Stomach (tissue), 9 donors: Measurements from ENCODE around the gene GPBAR1. TPM values are rescaled to one million over a fixed set of nuclear protein-coding genes. Genes with fewer than 3 reads are reported as not detected.
"Not testable (repeated sequence)": the region's sequence is repeated elsewhere in the genome, so short reads cannot be mapped to it uniquely, and the experiment has no call there.

Experiments
- DNase-seq, 2 donors: peaks; one replicate each; pipeline versions ENCODE4 v3.0.0 to v3.0.0-alpha.2; 2013 to 2019
- H3K27ac ChIP-seq, 5 donors: fragments of 200-600 bp in 4 of 5; sonication (generic) in 4 of 5; one replicate each; pipeline ENCODE4 v1.5.1; 2013 to 2019; ENCODE audit warnings: mild to moderate bottlenecking in 1 of 5, moderate library complexity in 1 of 5
- H3K27me3 ChIP-seq, 3 donors: fragments of 200-600 bp; sonication (generic); one replicate each; pipeline ENCODE4 v1.5.1; 2017 to 2019; ENCODE audit warnings: mixed run types in 1 of 3
- H3K36me3 ChIP-seq, 4 donors: fragments of 200-600 bp; sonication (generic); 1 replicate in 3 of 4; 2 replicates in 1 of 4; pipeline ENCODE4 v1.5.1; 2016 to 2019
- H3K4me1 ChIP-seq, 4 donors: fragments of 200-600 bp; sonication (generic); one replicate each; pipeline ENCODE4 v1.5.1; 2016 to 2019
- H3K4me3 ChIP-seq, 4 donors: fragments of 200-600 bp; sonication (generic) in 3 of 4; one replicate each; pipeline ENCODE4 v1.5.1; 2016 to 2019; ENCODE audit warnings: mild to moderate bottlenecking in 1 of 4
- H3K9me3 ChIP-seq, 4 donors: fragments of 200-600 bp; sonication (generic); one replicate each; pipeline ENCODE4 v1.5.1; 2016 to 2019
- EP300 ChIP-seq: sonication (generic); formaldehyde crosslinking; IDR thresholded peaks from one replicate; pipeline ENCODE4 v1.6.1; 2017; ENCODE audit warnings: antibody characterized with exemption
- POLR2A ChIP-seq, 4 donors: fragments of 450-650 bp; IDR thresholded peaks; one replicate each; pipeline ENCODE4 v1.6.1; 2016; ENCODE audit warnings: antibody characterized with exemption in 4 of 4, control low read depth in 2 of 4, mild to moderate bottlenecking in 1 of 4, moderate library complexity in 1 of 4
- POLR2AphosphoS5 ChIP-seq, 3 donors: sonication (generic); formaldehyde crosslinking; IDR thresholded peaks; one replicate each; pipeline ENCODE4 v1.6.1; 2016; ENCODE audit warnings: antibody characterized with exemption in 3 of 3
- WGBS, 5 donors: extraction: QIAGEN DNeasy Blood & Tissue Kit in 3 of 5; methylation state at CpG; one replicate each; pipeline versions ENCODE4 v1.1.5 to v1.1.7; 2013 to 2018; 5-methylcytosine and 5-hydroxymethylcytosine counted together
- intact Hi-C: fragments of 100-400 bp; cut with DNase I; formaldehyde crosslinking; loops from one replicate; pipeline ENCODE4 v1.15.1; 2023; ENCODE audit warnings: low total_unique reads
- polyA plus RNA-seq, 3 donors: library from polyadenylated mRNA; stranded (reverse); fragments of 200-250 nt; gene quantifications; one replicate each; pipeline ENCODE4 v1.2.3, GENCODE V29; 2013
- total RNA-seq, 5 donors: library from RNA; depleted of rRNA; stranded (reverse); fragments of >200 nt; gene quantifications; one replicate each; pipeline versions ENCODE4 v1.1.0 to v1.2.3, GENCODE V29; 2014 to 2016
- TF ChIP-seq, protein P1 (sequence below), 7 experiments: fragments of 450-650 bp in 4 of 7; fragments of 200-600 bp in 3 of 7; sonication (generic) in 3 of 7; IDR thresholded peaks; one replicate each; pipeline ENCODE4 v1.5.1; 2016 to 2019; ENCODE audit warnings: antibody characterized with exemption in 7 of 7, control low read depth in 2 of 7, mild to moderate bottlenecking in 1 of 7
- donor health status: healthy with polysubstance abuse.
- donor health status: Bipolar disorder and iron deficiency.
- donor health status: healthy.

Gene GPBAR1
- total and polyA plus RNA-seq, 8 donors, result 0.45 to 4.8 (median 2.2) TPM

DNA sequence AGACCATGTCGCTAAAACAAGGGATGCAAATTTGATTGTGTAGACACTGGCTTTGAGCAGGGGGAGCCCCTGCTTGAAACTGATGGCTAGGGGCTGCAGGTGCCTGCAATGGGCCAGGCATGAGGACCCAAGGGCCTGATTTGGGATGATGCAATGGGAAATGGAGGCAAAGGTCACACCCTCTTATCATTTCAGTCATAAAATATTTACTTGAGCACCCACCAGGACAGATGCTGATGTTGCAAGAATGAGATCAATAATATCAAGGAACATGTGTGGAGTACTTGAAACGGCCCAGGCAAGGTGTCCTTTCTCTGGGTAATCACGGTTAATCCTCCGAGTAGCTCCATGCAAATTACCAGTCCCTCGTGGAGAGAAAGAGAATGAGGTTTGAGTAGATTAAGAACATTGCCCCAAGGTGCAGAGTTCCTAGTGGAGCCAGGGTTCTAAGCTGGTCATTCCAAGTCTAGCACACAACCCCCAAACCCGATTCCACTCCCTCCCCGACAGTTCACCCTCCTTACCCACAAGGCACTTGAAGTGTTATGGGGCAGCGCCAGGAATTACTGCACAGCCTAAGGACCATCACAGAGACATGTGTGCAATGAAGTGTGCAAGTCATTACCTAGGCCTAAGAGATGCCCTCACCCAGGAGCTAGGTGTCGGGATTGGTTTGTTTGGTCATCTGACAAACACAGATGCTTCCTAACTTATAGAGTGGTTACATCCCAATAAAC is 45.5 kb downstream of the GPBAR1 start:
- TF ChIP-seq POLR2AphosphoS5 (IDR thresholded peaks at IDR 0.05) (no peak), EP300 (no peak), POLR2A (IDR thresholded peaks at IDR 0.05) (no peak)
- TF ChIP-seq, protein P1, sequence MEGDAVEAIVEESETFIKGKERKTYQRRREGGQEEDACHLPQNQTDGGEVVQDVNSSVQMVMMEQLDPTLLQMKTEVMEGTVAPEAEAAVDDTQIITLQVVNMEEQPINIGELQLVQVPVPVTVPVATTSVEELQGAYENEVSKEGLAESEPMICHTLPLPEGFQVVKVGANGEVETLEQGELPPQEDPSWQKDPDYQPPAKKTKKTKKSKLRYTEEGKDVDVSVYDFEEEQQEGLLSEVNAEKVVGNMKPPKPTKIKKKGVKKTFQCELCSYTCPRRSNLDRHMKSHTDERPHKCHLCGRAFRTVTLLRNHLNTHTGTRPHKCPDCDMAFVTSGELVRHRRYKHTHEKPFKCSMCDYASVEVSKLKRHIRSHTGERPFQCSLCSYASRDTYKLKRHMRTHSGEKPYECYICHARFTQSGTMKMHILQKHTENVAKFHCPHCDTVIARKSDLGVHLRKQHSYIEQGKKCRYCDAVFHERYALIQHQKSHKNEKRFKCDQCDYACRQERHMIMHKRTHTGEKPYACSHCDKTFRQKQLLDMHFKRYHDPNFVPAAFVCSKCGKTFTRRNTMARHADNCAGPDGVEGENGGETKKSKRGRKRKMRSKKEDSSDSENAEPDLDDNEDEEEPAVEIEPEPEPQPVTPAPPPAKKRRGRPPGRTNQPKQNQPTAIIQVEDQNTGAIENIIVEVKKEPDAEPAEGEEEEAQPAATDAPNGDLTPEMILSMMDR (IDR thresholded peaks at IDR 0.05), result no peak
- DNase-seq, result no peak
- no peaks in the 10 kb centered on the region for H3K9me3 ChIP-seq
- no peak overlapping the region for H3K4me3 ChIP-seq
- WGBS, 5 donors, result 79 to 89% (median 84%) methylated on average over 9 of the region's 9 CpGs
- H3K36me3 ChIP-seq, result no peaks in the 10 kb centered on the region
- no peak overlapping the region for H3K27ac ChIP-seq
- H3K27me3 ChIP-seq, result no peaks in the 10 kb centered on the region
- intact Hi-C loops, result loop anchor here (10.0 kb wide), 1 partner anchor 88 kb away; the partner anchor contains the start of gene CTDSP1
- peaks cover 0 to 21% (median 11%) of the 10 kb centered on the region in 4 donors for H3K4me1 ChIP-seq

DNA sequence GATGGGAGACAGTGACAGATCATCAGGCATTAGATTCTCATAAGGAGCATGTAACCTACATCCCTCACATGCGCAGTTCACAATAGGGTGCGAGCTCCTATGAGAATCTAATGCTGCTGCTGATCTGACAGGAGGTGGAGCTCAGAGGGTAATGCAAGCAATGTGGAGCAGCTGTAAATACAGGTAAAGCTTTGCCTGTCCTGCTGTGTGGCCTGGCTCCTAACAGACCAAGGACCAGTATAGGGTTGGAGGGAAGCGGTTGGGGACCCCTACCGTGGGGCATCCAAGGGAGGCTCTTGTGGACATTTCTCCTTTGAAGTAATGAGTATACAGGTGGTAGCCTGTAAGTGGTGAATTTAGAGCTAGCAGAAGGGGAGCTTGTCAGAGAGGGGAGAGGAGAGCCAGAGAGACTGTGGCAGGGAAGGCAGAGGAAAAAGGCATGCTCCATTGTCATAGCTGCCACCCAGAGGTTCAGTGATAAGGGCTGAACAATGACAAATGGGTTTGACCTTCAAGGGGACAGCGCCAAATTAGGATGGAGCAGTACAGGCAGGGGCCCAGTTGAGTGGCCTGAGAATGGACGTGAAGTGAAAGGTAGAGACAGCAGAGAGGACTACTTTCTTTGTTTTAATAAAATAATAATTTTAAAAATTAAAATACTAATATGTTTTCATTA is 46.7 kb downstream of the GPBAR1 start:
- 68 to 83% (median 79%) methylated on average over 6 of the region's 6 CpGs for WGBS, 5 donors
- Histone ChIP-seq H3K4me3 (no peak overlapping the region), H3K36me3 (no peaks in the 10 kb centered on the region), H3K4me1 (peaks cover 0 to 25% (median 10%) of the 10 kb centered on the region in 4 donors), H3K27me3 (no peaks in the 10 kb centered on the region), H3K27ac (no peak overlapping the region), H3K9me3 (no peaks in the 10 kb centered on the region)
- DNase-seq, result peak in 1 of 2 donors; percentile 22
- TF ChIP-seq POLR2AphosphoS5 (IDR thresholded peaks at IDR 0.05) (no peak), EP300 (no peak), POLR2A (IDR thresholded peaks at IDR 0.05) (no peak)
- TF ChIP-seq, protein P1 (IDR thresholded peaks at IDR 0.05), result no peak
- intact Hi-C loops, result loop anchor here (10.0 kb wide), 1 partner anchor 87 kb away; the partner anchor contains the start of gene CTDSP1

DNA sequence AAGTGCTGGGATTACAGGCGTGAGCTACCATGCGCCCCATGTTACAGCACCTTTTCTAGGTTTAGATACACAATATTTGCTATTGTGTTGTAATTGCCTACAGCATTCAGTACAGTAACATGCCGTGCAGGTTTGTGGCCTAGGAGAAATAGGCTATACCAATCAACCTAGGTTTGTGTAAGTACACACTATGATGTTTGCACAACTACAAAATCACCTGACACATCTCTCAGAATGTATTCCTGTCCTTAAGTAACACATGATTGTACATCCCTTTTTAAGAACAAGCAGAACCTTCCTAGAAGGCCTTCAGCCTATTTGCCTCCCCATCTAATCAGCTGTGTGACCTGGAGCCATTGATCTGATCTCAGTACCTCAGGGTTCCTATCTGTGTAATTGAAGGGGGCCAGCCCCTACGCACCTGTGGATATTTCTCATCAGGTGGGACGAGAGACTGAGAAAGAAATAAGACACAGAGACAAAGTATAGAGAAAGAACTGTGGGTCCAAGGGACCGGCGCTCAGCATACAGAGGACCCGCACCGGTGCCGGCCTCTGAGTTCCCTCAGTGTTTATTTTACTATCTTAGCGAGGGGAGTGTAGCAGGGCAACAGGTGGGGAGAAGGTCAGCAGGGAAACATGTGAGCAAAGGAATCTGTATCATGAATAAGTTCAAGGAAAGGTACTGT is 50.2 kb downstream of the GPBAR1 start:
- WGBS, 5 donors, result 33 to 55% (median 50%) methylated on average over 11 of the region's 11 CpGs
- TF ChIP-seq EP300 (no peak), POLR2A (IDR thresholded peaks at IDR 0.05) (no peak), POLR2AphosphoS5 (IDR thresholded peaks at IDR 0.05) (peak in 2 of 3 donors; percentile 9 to 11)
- TF ChIP-seq, protein P1 (IDR thresholded peaks at IDR 0.05), result no peak
- Histone ChIP-seq H3K36me3 (no peaks in the 10 kb centered on the region), H3K4me1 (peaks cover 0 to 33% (median 14%) of the 10 kb centered on the region in 4 donors), H3K27ac (peak overlapping the region; percentile 75 to 90 (median 85)), H3K4me3 (no peak overlapping the region), H3K27me3 (no peaks in the 10 kb centered on the region), H3K9me3 (no peaks in the 10 kb centered on the region)
- DNase-seq, result peak; percentile 55 to 73
- intact Hi-C loops, result no loop called here

DNA sequence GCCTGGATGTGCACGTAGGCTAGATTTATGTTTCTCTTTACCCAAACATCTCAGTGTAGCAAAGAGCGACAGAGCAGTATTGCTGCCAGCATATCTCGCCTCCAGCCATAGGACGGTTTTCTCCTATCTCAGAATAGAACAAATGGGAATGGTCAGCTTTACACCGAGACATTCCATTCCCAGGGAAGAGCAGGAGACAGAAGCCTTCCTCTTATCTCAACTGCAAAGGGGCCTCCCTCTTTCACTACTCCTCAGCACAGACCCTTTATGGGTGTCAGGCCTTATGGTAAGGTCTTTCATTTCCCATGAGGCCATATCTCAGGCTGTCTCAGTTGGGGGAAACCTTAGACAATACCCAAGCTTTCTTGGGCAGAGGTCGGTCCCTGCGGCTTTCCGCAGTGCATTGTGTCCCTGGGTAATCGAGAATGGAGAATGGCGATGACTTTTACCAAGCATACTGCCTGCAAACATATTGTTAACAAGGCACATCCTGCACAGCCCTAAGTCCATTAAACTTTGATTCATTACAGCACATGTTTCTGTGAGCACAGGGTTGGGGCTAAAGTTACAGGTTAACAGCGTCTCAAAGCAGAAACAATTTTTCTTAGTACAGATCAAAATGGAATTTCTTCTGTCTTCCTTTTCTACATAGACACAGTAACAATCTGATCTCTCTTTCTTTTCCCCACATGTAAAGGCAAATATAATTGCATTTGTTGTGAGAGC is 50.9 kb downstream of the GPBAR1 start:
- H3K36me3 ChIP-seq, H3K27me3 ChIP-seq, H3K9me3 ChIP-seq, H3K4me3 ChIP-seq, intact Hi-C loops: not testable (repeated sequence)
- Histone ChIP-seq H3K27ac (peak overlapping the region; percentile 75 to 90 (median 85)), H3K4me1 (peaks cover 5 to 33% (median 20%) of the 10 kb centered on the region in 4 donors)
- 33 to 54% (median 39%) methylated on average over 11 of the region's 11 CpGs for WGBS, 5 donors
- peak in 1 of 2 donors; percentile 36 for DNase-seq
